CD4-positive, alpha-beta T cell (primary cell): ENCODE measurements around the gene STPG2. TPM values are rescaled to one million over a fixed set of nuclear protein-coding genes. Genes with fewer than 3 reads are reported as not detected.

Source experiments
- ATAC-seq: fragments of 200-7000 bp; cut with Tn5 transposase; one replicate; pipeline ENCODE4 v1.10.0; 2022; ENCODE audit warnings: mild to moderate bottlenecking; ENCODE audit not compliant: poor library complexity
- CTCF ChIA-PET: fragments of 350-600 bp; sonication (Branson Sonifier 250); formaldehyde crosslinking; loops from one replicate; lab custom pipeline; 2021; ENCODE audit warnings: antibody characterized with exemption, inconsistent platforms; lab: Charles Lee
- POLR2A ChIA-PET: fragments of 350-600 bp; sonication (Branson Sonifier 250); formaldehyde crosslinking; loops from one replicate; lab custom pipeline; 2021; ENCODE audit warnings: antibody characterized with exemption, inconsistent platforms; lab: Charles Lee
- DNase-seq, 14 experiments: peaks; one replicate each; pipeline ENCODE4 v3.0.0-alpha.2; 2013 to 2020; ENCODE audit warnings: mixed read lengths in 2 of 14
- H3K27ac ChIP-seq, 2 donors: one replicate each; pipeline versions ENCODE4 v1.5.1 to v1.7.0; 2013; ENCODE audit warnings: low read length in 2 of 2, low read depth in 1 of 2, mild to moderate bottlenecking in 1 of 2
- H3K27me3 ChIP-seq, 2 experiments: 1 replicate in 1 of 2; 2 replicates in 1 of 2; pipeline versions ENCODE4 v1.6.1 to v1.7.0; 2013; ENCODE audit warnings: low read length in 2 of 2, control low read depth in 1 of 2, mild to moderate bottlenecking in 1 of 2, moderate library complexity in 1 of 2; ENCODE audit not compliant: insufficient read depth in 2 of 2, control insufficient read depth in 1 of 2
- H3K36me3 ChIP-seq: one replicate; pipeline ENCODE4 v1.6.1; 2013; ENCODE audit warnings: low read length, control low read depth; ENCODE audit not compliant: insufficient read depth
- H3K4me1 ChIP-seq: one replicate; pipeline ENCODE4 v1.6.1; 2013; ENCODE audit warnings: low read length, control low read depth; ENCODE audit not compliant: insufficient read depth
- H3K4me3 ChIP-seq: one replicate; pipeline ENCODE4 v1.5.1; 2013; ENCODE audit warnings: mild to moderate bottlenecking, low read length, moderate library complexity
- H3K9me3 ChIP-seq, 2 experiments: 1 replicate in 1 of 2; 2 replicates in 1 of 2; pipeline versions ENCODE4 v1.6.1 to v1.7.0; 2013; ENCODE audit warnings: low read length in 2 of 2, mild to moderate bottlenecking in 2 of 2, control low read depth in 1 of 2, moderate library complexity in 1 of 2; ENCODE audit not compliant: control insufficient read depth in 1 of 2, insufficient read depth in 1 of 2
- H3K27ac Mint-ChIP-seq: one replicate; pipeline ENCODE4 v1.8.0; 2020; ENCODE audit warnings: mixed read lengths
- H3K27me3 Mint-ChIP-seq: one replicate; pipeline ENCODE4 v1.8.0; 2021; ENCODE audit warnings: mixed read lengths
- H3K36me3 Mint-ChIP-seq: one replicate; pipeline ENCODE4 v1.8.0; 2021; ENCODE audit warnings: low read depth, mixed read lengths
- H3K4me1 Mint-ChIP-seq: one replicate; pipeline ENCODE4 v1.8.0; 2021; ENCODE audit warnings: low read depth, mixed read lengths
- H3K4me3 Mint-ChIP-seq: one replicate; pipeline ENCODE4 v1.8.0; 2020; ENCODE audit warnings: mild to moderate bottlenecking, mixed read lengths
- H3K9me3 Mint-ChIP-seq: one replicate; pipeline ENCODE4 v1.8.0; 2020; ENCODE audit warnings: mixed read lengths
- CTCF ChIP-seq: fragments of 200-600 bp; IDR thresholded peaks from one replicate; pipeline ENCODE4 v1.8.0; 2022; ENCODE audit warnings: antibody characterized with exemption, mild to moderate bottlenecking
- intact Hi-C, 2 experiments: fragments of 100-400 bp; cut with DNase I in 1 of 2; cut with micrococcal nuclease in 1 of 2; formaldehyde crosslinking; loops; one replicate each; pipeline versions ENCODE4 v1.15.1 to v1.9.0; 2023 to 2025; cut with DNase I, micrococcal nuclease
- total RNA-seq, 174 experiments: library from RNA in 2 of 174; stranded (reverse) in 2 of 174; gene quantifications; one replicate each; pipeline ENCODE4 v1.2.3 and lab custom pipeline; 2021 to 2026

STPG2 gene
- total RNA-seq, 2 experiments from 2014 or later, result 0.22 to 0.28 TPM

- TF ChIP-seq CTCF, result no peak
- Histone ChIP-seq H3K36me3 (no peaks in the 10 kb centered on the region), H3K27me3 (no peaks in the 10 kb centered on the region), H3K27ac (no peak overlapping the region), H3K4me3 (no peak overlapping the region), H3K4me1 (no peaks in the 10 kb centered on the region), H3K9me3 (peaks cover 0 to 6% of the 10 kb centered on the region in 2 experiments)
- no peaks in the 10 kb centered on the region for H3K36me3 Mint-ChIP-seq
- H3K27ac Mint-ChIP-seq, result no peak overlapping the region
- ATAC-seq (no peak), DNase-seq (no peak)
- POLR2A ChIA-PET, result no interaction called here
- CTCF ChIA-PET, result no interaction called here
- no peaks in the 10 kb centered on the region for H3K4me1 Mint-ChIP-seq
- intact Hi-C loops, result no loop called here
- H3K9me3 Mint-ChIP-seq, result no peaks in the 10 kb centered on the region
- no peaks in the 10 kb centered on the region for H3K27me3 Mint-ChIP-seq
- H3K4me3 Mint-ChIP-seq, result no peak overlapping the region
Observed at GRCh38 chr4:97786306-97786920, 356.9 kb downstream of the STPG2 start.

GRCh38 chr4:97778174-97778573 lies 365.1 kb downstream of the STPG2 start:
- H3K27me3 ChIP-seq, result no peaks in the 10 kb centered on the region
- intact Hi-C loops, result no loop called here
- ATAC-seq, result no peak
- TF ChIP-seq CTCF, result no peak
- H3K9me3 ChIP-seq, result peaks cover 0 to 7% of the 10 kb centered on the region in 2 experiments
- ChIA-PET POLR2A (no interaction called here), CTCF (no interaction called here)
- no peaks in the 10 kb centered on the region for H3K4me1 ChIP-seq
- Mint-ChIP-seq H3K9me3 (no peaks in the 10 kb centered on the region), H3K27me3 (no peaks in the 10 kb centered on the region), H3K27ac (no peak overlapping the region), H3K36me3 (no peaks in the 10 kb centered on the region), H3K4me3 (no peak overlapping the region), H3K4me1 (no peaks in the 10 kb centered on the region)
- no peaks in the 10 kb centered on the region for H3K36me3 ChIP-seq
- H3K27ac ChIP-seq, result no peak overlapping the region
- DNase-seq, result no peak
- H3K4me3 ChIP-seq, result no peak overlapping the region

GRCh38 chr4:97774347-97774989 lies 368.8 kb downstream of the STPG2 start:
- no peak overlapping the region for H3K27ac ChIP-seq
- H3K4me1 ChIP-seq, result no peaks in the 10 kb centered on the region
- CTCF ChIA-PET, result interaction anchor here (0.7 kb wide), 1 partner anchor 60 kb away, joined by 3 read pairs; no protein-coding TSS in a partner anchor
- POLR2A ChIA-PET, result no interaction called here
- no peaks in the 10 kb centered on the region for H3K36me3 ChIP-seq
- no peaks in the 10 kb centered on the region for H3K27me3 ChIP-seq
- DNase-seq (no peak), ATAC-seq (no peak)
- H3K9me3 Mint-ChIP-seq, result no peaks in the 10 kb centered on the region
- H3K27ac Mint-ChIP-seq, result no peak overlapping the region
- no peaks in the 10 kb centered on the region for H3K4me1 Mint-ChIP-seq
- no peak overlapping the region for H3K4me3 ChIP-seq
- no peaks in the 10 kb centered on the region for H3K27me3 Mint-ChIP-seq
- peaks cover 0 to 7% of the 10 kb centered on the region in 2 experiments for H3K9me3 ChIP-seq
- no peak for TF ChIP-seq CTCF
- H3K36me3 Mint-ChIP-seq, result no peaks in the 10 kb centered on the region
- H3K4me3 Mint-ChIP-seq, result no peak overlapping the region
- intact Hi-C loops, result no loop called here
